HG03095 (cell line): ENCODE results near the gene MAPKAPK2.

ENCODE experiments used
- ATAC-seq: cut with Tn5 transposase; IDR thresholded peaks from one replicate; pipeline ENCODE4 v1.9.1; 2021; ENCODE audit warnings: moderate library complexity; ENCODE audit not compliant: unreplicated experiment

Gene MAPKAPK2

DNA sequence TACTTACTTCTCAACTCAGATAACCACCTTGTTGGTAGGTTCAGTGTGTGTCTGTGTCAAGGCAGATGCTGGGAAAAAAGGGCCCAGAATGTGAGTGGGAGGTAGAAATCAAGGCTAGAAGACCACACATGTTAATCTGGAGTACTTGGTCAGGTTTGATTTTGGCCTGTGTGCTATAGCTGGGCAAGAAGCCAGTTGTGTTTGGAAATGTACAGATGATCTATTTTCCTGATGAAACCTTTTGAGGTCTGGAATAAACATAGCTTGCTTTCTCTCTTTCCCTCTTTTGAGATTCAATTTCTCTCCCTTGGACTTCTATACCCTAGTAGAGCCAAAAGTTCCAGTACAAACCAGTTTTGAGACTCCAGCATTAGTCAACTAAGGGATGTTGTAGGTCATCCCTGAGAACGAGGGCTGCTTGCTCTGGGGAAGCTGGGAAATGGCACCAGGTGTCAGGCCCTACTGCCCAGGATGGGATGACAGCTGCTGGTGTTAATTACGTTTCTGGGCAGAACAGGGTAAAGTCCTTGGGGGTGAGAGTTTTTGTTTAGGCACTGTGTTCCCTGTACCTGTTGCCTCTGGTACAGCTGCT, 15.8 kb downstream of the MAPKAPK2 start:
- ATAC-seq = no peak

DNA sequence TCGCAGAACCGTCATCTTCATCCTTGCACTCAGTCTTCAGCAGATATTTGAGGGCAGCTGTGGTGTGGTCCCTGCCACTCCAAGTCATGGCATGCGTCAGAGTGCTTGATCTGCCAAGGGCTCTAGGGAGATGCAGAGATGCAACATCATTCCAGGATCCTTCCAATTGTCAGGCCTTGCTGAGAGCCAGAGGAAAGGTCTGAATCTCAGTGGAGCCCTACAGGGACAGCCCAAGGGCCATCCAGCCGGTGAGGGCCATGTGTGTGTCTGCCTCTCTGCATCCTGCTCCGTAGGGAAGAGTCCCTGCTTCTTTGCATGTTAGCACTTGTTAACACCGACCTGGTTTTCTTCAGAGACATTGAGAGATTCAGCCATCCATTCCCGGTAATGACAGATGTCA, 17.6 kb downstream of the MAPKAPK2 start:
- ATAC-seq = no peak

DNA sequence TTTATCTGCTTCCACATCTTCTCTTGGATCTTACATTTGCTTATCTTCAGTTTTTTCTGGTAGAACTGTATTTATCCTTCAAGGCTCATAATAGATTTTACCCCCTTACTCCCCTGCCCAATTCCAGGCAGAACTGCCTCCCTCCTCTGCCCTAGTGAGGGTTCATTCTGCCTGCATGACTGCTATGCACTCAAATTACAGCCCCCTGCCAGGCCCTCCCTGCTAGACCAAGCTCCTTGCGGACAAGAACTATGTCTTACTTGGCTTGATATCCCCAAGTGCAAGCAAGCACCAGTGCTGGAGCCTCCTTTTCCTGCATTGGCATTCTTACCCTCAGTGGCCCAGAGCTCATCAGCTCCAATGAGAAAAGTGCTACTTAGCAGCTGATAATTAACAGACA, 18.1 kb downstream of the MAPKAPK2 start:
- ATAC-seq = no peak

DNA sequence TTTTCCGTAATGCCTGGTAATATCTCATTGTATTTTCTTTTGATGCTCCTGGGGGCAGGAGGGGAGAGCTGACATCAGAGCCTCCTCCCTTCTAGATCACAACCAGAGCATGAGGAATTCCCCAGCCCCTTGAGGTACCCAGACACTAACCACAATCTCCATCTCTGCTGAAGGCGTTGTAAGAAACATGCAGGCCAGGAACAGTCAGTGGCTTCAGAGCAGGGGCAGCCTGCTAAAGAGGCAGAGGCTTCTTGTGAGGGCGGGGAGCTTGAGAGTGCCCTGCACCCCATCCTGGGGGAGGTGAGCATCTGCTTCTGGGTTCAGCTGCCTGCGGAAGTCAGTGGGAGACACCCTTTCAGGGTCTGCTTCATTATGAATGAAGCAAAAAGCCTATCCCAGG, 19.0 kb downstream of the MAPKAPK2 start:
- ATAC-seq = no peak

DNA sequence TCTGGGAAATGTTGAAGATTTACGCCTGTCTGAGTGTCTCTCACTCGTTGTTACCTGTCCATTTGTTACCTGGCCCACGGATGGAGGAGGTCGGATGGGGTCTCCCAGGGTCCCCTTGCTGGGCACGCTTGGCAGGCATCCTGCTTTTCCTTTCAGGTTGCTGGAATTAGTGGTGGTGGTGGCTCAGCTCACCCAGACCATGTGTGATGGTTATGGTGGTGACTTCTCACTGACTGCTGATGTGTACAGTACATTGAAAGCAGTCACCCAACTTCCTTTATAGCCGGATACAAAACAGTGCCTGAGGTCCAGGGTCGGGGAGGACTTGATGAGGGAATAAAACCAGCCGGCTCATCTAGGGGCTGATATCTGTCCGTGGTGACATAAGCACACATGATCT, 19.5 kb downstream of the MAPKAPK2 start:
- no peak for ATAC-seq

DNA sequence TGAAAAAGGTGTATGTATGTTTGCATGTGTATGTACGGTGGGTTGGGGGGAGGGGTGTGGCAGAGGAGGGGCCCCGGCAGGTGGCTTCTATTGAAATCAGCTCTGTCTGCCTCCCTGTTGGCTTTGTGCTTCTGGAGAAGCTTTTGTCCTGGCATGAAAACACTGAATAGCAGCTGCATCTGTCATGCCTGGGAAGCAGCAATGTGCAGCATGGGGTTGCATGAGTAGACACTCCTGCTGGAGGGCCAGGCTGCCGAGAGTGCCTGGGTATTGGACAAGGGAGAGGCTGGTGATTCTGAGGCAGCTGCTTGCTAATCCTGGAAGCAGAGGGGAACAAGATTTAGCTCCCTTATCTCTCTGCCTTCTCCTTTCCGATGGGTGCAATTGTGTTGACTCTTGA, 20.5 kb downstream of the MAPKAPK2 start:
- no peak for ATAC-seq

DNA sequence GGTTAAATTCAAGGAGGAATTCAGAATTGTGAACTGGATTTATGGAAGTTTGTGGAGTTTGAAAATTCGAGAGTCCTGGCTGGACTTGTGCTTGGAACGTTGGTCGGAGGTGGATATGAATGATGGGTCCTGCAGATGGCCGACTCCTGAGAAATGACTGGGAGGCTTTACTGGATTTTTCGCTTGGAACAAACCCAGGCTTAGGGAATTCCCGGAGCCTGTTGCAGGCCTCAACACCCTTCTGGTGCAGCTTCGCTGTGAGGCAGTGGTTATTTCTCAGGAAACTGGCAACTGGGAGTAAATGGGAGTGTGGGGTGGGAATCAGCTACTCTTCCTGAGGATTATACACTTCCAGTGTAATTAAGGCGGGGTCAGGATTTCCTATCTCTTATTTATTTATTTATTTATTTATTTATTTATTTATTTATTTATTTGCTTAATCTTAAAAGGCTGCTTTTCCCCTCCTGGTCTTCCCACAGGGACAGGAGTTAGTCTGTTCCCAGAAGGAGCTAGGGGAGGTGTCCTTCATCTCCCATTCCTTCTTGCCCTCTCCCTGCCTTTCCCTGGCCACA, 21.1 kb downstream of the MAPKAPK2 start:
- ATAC-seq = no peak

DNA sequence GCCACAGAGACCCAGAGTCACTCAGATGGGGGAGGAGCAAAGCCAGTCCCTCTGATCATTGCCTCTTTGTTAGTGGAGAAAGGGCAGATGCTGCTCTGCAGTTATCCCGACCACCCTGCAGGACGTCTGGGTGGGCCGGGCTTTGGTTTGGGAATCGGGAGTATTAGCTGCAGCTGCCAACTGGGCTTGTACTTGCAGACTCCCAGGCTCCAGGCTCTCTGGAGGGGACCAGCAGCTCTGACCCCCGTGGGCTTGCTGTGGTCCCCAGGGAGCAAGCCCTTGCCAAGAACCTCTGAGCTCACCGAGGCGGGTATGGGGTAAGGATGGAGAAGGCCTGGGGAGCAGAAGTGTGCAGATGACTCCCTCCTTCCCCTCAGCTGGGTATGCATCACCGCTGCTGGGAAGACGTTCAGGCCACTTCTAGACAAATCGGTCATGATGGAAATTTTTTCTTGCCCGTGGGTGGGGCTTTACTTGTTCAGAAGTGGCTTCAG, 21.6 kb downstream of the MAPKAPK2 start:
- no peak for ATAC-seq

DNA sequence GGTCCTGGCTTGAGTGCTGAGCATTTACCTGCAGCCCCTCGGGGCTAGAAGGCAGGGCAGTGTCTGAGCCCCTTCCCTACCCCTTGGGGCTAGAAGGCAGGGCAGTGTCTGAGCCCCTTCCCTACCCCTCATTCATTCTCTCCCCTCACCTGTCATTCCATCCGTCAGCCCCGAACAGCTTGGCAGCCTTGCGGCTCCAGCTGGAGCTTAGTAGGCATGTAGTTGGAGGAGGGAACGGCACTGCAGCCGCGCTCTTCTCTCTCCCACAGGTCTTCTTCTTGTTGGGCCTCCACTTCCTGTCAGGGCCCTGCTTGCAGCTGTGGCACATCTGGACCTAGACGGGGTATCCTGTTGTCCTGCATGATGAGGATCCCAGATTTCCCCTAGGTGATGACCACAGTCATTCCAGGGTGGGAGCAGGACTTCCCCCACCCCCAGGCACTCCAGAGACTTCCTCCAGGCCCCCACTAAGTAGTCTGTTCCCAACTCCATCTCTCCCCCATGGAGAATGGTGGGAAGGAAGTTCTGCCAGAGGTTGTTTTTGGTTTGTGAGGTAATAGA, 22.2 kb downstream of the MAPKAPK2 start:
- no peak for ATAC-seq

DNA sequence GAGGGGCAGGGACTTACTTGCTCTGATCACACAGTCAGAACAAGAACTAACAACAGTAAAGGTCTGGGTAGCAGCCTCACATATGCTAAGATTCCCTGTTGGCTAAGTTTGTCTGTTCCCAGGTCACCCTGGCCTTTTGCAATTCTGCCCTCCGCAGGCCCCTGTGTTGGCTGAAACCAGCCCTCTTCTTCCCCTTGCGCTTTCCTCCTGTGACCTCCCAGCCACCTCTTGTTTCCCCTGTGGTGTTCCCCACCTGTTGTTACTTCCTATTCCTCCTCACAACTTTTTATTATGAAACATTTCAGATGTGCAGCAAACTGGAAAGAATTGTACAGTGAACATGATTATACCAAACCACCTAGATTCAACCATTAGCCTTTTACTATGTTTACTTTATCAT, 23.4 kb downstream of the MAPKAPK2 start:
- ATAC-seq = peak; percentile 41

DNA sequence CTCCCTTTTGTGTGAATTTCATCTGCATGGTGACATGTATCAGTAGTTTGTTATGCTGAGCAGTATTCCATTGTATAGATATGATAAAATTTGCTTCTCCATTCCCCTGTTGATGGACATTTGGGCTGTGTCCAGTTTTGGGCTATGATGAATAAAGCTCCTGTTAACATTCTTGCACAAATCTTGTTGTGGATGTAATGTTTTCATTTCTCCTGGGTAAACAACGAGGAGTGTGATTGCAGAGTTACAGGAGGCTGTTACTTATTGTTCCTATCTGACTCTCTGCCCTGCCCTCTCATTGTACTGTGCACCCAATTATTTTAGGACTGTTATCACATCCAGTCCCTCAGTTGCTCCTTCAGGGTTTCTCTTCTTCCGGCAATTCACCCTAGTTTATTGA, 24.2 kb downstream of the MAPKAPK2 start:
- ATAC-seq = no peak

DNA sequence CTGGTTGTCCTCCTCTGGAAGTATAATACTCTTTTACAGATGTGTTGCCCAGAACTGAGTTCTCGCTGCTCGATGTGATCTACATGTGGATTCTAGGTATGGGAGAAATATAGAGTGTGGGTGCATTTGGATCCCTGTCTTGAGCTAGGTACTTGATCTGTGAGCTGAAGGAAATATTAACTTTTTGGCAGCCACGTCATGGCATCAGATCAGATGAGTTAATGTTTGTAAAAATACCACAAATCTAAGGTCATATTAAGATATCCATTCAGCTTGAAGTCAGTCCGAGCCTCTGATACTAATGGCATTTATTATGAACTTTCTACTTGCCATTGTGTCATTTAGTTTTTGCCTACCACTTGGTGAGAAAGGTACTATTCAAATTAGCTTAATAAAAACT, 24.6 kb downstream of the MAPKAPK2 start:
- no peak for ATAC-seq

DNA sequence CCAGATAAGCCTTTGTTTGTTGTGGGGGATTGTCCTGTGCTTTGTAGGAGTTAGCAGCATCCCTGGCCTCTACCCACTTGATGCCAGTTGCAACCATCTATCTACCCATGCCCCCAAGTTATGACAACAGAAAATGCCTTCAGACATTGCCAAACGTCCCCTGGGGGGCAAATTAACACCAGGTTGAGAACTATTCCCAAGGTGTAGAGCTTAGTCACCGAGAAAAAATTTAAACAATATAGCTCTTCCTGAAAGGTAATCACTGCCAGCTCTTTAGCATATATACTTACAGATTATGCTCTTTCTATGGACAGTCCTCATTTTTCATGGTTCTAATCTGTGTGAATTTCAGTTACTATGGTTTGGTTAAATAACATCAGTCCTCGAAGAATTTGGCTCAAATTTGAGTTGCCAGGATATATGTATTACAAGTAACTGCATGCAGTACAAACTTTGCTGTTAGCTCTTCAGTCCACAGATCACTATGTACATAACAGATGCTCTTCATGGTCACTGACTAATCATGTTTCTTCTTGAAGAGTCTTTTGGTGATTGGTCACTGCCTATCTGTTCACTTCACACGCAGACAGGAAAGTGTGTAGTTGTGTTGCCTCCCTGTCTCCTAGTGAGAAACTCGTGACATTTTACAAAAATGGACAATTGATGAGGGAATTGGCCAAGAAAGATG, 25.2 kb downstream of the MAPKAPK2 start:
- no peak for ATAC-seq

DNA sequence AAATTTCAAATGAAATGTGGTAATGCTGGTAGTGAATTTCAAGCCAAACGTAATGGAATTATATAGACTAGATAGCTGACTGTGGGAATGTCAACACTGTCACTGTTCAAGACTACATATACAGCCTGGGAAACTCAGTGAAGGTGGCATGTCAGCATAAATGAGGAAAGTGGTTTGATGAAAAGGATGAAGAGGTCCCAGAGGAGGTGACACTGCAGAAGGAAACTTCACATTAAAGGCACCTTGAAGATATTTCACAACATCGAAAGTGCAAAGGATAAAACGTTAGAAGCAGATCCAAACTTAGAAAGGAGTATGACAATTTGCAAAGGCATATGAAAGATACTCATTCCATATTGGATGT, 25.7 kb downstream of the MAPKAPK2 start:
- ATAC-seq = no peak

DNA sequence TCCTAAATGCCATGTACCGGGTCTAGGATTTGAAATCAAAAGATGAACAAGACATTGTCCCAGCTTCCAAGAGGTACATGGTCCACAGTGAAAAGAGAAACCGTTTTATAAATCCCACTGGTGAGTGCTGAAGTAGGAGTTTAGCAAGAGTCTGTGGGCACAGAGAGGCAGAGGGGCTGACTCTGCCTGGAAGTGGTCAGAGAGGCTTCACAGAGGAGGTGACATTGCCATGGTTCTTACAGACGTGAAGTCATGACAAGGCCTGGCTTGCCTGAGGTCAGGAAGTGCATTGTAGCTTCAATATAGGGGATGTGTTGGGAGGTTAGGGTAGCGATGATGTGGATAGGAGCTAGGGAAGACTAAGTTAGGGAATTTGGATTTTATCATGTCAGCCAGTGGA, 28.4 kb downstream of the MAPKAPK2 start:
- no peak for ATAC-seq

DNA sequence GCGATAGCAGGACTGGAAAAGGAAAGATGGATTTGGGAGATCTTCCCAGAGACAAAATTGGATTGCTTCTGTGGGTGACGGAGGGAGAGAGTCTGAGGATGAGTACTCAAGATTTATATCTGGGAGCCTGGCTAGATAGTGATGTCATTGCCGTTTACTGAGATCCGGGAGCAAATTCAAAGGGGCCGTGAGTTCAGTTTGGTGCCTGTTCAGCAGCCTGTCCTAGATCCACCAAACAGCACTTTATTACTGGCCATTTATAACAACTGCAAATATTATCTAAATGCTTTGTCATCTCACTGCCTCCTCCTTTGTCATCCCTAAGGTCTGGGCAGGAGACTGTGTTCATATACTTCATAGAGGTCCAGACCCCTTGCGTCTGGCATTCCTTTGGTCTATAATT, 29.2 kb downstream of the MAPKAPK2 start:
- ATAC-seq = no peak

DNA sequence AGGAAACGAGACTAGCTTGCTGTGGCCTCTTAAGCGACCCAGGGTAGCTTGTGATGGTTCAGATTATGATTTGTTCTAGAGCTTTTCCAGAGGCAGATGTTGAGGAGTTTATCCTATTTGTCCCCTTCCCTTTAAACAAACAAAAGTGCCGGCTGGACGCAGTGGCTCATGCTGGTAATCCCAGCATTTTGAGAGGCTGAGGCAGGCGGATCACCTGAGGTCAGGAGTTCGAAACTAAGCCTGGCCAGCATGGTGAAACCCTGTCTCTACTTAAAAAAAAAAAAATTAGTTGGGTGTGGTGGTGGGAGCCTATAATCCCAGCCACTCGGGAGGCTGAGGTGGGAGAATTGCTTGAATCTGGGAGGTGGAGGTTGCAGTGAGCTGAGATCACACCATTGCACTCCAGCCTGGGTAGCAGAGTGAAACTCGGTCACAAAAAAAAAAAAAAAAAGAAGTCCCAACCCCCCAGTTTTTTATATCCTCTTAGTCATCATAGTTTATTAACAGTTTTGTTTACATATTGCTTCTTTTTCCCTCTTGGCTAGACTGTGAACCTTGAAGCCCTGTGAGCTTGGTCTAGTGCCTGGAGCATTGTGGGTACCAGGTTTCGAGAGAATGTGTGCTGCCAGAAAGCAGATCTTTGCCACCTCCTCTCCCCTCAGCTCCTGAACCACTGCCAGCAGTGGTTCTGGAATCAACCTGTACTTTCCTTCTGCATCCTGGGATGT, 29.8 kb downstream of the MAPKAPK2 start:
- no peak for ATAC-seq

DNA sequence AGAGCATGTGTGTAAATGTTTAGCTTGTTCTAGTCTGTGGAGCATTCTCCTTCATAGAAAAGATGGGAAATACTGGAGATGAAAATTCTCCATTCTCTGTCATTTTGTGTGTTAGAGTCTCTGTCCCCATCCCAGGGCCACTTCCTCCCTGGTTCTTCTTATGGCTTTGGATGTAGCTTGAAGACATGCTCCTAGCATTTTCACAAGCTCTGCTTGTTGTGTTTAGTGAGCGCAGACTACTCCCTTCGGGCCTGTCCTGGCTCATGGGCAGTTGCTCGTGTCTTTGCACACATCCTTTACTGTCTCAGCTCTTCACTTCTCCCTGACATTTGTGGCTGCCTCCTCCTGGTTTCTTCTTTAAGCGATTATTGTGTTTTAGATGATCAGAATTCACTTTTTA, 30.4 kb downstream of the MAPKAPK2 start:
- no peak for ATAC-seq

DNA sequence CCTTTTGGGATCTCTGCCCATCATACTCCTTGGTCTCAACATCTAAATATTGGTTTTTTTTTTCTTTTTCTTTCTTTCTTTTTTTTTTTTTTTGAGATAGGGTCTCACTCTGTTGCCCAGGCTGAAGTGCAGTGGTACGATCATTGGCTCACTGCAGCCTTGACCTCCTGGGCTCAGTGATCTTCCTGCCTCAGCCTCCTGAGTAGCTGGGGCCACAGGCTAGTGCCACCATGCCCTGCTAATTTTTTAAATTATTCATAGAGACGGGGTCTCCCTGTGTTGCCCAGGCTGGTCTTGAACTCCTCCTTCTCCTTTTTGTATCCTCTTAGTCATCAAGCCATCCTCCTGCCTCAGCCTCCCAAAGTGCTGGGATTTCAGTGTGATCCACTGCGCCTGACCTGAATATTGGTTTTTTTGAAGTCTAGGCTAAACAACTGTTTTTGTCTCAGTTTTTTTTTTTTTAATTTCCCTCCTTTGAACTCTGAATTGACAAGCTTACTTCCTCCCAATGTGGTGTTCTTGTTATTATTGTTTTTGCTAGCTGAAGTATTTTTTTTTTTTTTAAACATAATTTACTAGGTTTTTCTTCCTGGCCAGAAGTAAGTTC, 30.9 kb downstream of the MAPKAPK2 start:
- ATAC-seq = no peak

DNA sequence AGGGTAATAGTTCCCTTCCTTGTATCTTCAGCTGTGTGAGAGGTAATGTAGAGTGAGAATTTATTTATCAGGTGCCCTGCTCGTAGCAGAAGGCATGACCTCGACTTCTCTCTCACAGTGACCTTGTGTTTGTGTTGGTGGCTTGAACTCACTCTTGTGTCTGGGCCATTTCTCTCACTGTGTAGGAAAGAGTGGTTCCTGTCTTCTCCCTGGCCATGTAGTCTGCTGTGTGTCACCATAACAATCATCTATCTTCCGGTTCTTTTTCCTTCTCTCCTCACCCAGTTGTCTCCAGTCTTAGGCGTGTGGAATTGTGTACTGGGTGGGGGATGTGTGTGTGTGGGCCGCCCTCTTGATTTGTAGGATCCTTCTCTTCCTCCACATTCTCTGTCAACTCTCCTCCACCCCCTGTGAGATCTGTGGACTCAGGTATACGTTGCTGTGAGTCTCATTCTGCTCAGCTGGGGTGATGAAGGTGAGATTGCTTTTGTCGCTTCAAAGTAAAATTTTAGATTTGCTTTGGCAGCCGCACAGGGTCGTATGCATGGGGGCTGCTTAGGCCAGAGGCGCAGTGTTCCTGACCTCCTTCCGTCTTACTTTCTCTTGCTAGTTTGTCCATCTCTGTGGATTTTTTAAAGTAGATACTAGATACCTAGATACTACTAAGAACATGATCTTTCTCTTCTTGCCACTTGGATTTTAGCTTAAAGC, 31.6 kb downstream of the MAPKAPK2 start:
- no peak for ATAC-seq
